ENCODE data around the gene ESPNL.

The ESPNL gene

DNA sequence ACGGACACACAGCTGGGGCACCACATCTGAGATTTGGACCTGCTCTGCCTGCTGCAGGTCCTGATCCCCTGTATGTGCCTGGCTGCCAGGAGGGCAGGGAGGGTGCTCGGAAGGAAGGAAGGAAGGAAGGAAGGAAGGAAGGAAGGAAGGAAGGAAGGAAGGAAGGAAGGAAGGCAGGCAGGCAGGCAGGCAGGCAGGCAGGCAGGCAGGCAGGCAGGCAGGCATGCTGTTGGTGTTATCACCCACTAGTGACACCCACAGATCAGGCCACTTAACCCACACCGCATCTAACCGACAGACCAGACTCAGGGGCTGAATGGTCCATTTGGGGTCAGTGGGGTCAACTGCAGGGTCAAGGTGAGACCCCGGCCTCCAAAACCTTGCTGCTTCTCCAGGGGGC is 44.1 kb downstream of the ESPNL start:
- DNase-seq = no peak

GRCh38 chr2:238145046-238145445 is 44.9 kb downstream of the ESPNL start:
- no peak for DNase-seq

DNA sequence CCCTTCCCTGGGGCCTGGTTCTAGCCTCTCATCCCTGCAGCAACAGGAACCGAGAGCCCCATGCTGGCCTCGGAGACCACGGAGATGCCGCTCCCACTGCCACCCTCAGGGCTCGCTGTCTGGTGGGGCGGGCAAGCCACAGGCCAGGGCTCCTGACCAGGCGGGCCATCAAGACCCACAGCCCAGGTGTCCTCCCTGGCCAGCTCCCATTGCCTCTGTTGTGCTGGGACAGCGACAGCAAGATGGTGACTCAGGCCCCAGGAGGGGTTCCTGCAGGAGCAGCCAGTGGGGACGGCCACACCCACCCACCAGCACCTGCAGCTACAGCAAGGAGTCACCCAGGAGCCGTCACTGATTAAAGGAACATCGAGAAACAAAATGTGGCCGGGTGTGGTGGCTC is 45.7 kb downstream of the ESPNL start:
- DNase-seq = no peak

DNA sequence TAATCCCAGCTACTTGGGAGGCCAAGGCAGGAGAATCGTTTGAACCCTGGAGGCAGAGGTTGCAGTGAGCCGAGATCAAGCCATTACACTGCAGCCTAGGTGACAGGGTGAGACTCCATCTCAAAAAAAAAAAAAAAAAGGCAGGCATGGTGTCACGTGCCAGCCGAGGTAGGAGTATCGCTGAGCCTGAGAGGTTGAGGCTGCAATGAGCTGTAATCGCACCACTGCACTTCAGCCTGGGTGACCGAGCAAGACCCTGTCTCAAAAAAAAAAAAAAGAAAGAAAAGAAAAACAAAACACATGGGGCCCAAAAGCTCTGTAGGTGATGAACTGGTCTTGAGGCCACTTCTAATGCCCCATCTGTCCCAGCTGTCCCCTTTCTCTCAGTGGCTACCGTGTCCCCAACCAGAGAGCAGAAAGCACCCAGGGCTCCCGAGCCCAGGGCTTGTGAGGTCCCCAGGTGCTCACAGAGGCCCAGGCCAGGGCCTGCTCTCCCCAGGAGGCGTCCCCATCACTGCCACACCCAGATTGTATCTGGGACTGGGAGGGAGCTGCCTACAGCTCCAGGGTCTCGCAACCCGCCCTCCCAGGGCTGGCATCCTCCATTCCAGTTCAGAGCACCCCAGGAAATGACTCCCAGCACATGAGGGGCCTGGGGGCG is 46.9 kb downstream of the ESPNL start:
- no peak for DNase-seq

- DNase-seq = no peak
Observed at GRCh38 chr2:238148981-238149380, 48.8 kb downstream of the ESPNL start.

- DNase-seq = no peak
Observed at GRCh38 chr2:238149841-238150572, 49.9 kb downstream of the ESPNL start.

DNA sequence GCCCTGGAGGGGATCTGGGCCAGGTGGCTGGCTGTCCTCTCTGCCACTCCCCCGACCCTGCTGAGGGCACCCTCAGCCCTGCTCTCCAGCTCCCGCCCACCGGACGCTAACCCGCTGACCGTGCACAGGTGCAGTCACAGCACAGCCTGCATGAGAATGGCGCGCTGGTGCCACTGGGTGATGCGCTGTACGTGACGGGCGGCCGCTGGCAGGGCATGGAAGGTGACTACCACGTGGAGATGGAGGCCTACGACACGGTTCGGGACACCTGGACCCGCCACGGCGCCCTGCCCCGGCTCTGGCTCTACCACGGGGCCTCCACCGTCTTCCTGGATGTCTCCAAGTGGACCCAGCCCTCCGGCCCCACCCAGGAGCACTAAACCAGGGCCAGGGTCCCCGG is 50.5 kb downstream of the ESPNL start:
- DNase-seq = no peak

DNA sequence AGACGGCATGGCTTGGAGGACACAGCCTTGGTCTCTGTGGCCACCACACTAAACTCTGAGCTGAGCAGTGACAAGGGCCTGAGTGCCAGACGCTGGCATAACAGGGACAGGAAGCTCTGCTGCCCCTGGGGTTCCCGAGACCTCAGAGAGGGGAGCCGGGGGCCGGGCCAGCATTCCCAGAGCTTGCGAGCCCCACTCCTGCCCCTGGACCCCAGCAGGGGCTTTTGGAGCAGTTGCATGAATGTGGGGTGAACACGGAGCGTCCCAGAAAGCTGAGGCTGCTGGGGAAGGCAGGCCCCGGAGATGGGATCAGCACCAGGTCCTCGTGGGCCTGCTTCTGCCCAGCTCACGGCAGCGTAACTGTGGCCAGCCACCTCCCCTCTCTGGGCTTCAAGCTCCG is 51.1 kb downstream of the ESPNL start:
- DNase-seq = no peak

- DNase-seq = no peak
Observed at GRCh38 chr2:238151628-238152235, 51.6 kb downstream of the ESPNL start.

- no peak for DNase-seq
Observed at GRCh38 chr2:238152771-238153688, 52.9 kb downstream of the ESPNL start.

DNA sequence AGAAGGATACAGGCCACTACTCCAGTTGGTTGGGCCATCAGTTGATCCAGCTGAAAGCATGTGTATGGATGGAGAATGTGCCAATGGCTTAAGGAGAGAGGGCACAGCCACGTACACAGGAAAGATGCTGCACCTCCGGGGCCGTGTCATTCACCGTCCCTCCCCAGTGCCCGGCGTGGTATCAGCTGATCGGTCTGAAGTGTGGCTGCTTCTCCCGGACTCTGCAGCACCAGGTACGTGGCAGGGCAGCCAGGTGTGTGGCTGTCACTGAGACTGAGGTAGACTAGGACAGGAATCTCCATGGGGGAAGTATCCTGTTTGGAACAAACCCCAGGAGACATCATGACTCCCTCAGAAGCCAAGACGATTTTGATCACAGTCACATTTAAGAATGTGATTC is 54.4 kb downstream of the ESPNL start:
- DNase-seq = no peak

DNA sequence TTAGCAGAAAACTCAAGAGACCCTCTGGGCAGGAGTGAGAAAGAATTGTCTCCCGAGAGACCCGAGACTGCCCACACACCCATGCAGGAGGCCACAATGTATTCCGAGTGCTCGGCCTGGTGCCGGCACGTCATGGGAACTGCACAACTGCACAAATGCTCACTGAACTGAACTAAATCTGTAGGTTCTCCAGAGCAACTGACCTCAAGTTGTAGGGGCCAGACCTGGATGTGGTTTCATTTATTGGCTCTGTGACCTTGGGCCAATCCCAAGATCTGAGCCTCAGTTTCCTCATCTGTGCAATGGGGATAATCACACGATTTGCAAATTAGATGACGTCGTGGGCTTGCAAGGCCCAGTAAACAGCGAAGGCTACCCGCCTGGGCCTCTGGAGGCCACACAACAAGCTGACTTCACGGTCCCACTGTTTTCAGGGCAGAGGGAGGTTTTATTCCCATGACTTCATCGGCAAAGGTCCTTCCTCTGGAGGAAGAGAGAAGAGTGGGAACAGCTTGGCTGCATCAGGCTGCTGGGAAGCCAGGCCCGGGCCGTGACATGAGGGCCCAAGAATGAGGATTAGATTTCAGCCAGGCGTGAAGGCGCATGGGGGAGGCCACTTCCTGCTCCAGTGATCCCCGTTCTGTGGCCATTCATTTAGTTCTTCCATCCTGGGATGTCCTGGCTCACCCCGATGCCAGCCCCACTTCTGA is 55.1 kb downstream of the ESPNL start:
- no peak for DNase-seq

- no peak for DNase-seq
Observed at GRCh38 chr2:238155761-238156694, 55.9 kb downstream of the ESPNL start.

DNA sequence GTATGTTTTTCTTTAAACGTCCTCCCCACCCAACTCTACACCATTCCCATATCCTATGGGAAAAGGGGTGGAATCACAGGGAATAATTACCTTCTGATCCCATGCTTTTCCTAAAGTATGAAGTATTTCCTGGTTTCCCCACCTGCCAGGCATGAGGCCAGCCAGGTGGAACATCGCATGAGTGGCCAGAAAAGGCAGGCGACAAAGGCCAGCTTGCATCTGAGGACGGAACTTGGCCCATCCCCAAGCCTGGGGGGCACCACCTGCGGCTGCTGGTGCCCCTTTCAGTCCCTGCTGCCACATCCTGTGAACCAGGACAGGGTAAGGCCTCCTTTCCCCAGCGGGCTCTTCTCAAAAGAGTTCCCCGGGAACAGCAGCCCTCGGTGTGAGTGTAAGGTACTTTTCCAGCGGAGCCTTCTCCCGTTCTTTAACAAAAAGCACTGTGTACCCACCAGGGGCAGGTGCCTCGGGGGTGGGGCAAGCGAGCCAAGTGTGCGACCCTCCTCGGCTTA is 57.4 kb downstream of the ESPNL start:
- no peak for DNase-seq

- no peak for DNase-seq
Observed at GRCh38 chr2:238158018-238158508, 57.9 kb downstream of the ESPNL start.

- peak; percentile 35 to 37 for DNase-seq
Observed at GRCh38 chr2:238158509-238159070, 58.5 kb downstream of the ESPNL start, which contains the start of gene ERFE. TSS of gene ERFE (plus strand) at chr2:238158970. CDS start at chr2:238159008, 38 bp downstream.

DNA sequence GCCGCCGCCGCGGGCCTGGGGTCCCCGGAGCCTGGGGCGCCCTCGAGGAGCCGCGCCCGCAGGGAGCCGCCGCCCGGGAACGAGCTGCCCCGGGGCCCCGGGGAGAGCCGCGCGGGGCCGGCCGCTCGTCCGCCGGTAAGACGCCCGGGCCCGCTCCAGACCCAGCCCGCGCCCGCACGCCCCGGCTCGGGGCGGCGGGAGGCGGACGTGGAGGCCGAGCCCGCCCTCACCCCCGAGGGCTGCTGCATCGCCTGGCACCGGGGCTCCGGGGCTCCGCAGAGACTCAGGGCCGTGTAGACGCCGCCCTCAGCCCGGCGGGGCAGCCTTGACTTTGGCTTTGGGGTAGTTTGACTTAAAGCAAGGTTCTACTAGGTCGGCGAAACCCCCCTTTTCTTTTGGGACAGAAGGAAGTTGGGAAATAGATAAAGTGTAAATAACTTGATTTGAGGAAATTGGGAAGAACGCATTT is 59.0 kb downstream of the ESPNL start:
- peak in 1 of 2 donors; percentile 16 for DNase-seq

DNA sequence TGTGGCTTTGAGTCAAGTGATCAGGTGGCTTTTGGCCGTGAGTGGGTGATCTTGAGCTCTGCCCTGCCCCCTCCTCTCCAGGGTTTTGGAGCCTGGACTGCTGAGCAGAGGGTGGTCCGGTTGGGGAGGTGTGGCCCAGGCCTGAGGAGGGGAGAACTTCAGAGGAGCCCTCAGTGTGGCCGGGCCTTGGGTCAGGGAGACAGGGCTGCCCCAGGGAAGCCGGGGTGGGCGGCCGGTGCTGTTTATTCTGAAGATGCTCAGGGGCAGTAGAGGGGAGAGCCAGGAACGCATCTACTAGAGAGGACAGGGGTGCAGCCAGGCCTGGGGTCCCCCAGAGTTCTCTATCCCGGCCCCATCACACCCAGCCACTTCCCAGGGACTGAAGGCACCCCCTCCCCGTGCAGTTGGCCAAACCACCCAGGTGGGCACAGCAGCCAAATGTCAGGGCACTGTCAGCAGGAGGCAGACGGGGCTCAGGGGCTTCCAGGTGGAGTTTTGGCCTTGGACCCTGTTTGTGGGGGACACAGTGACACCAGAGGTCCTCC is 59.6 kb downstream of the ESPNL start:
- no peak for DNase-seq

DNA sequence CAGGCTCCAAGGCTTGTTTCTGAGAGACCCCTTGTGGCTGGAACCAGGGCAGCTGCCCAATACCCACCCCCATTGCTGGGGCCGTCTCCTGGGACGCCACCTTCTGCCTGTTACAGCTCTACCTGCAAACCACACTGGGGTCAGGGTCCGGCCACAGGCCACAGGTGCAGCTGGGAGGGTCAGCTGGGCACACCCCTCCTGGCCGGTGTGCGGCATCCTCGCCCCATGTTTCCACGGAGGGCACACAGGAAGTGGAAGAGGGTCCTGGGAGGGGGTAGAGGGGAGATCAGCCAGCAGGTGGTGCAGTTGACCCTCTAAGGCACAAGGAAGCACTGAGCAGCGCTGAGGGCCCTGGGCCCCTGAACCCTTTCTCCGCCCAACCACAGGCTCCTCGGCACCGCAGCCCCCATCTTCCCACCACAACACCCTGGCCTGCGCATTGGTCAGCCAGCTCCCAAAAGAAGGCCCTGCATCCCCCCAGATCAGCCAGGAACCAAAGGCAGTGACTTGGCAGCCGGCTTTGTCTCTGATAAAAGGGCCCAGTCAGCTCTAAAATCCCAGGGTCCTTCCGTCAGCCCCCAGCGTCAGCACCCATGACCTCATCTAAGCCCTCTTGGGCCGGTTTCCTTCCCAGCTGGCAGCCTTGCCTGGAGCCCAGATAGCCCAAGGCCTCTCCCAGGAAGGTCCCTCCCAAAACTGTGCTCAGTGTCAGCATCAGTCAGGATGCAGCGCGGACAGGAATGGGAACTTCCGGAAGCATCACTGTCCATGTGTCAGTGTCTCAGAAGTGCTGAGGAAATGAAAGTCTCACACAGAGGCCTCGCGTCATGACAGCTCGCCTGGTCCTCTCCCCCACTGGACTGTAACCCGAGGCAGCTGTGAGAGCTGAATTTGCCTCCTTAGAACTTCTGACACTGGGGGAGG is 60.3 kb downstream of the ESPNL start:
- DNase-seq = no peak

Measured in activated CD4-positive, alpha-beta T cell treated with anti-CD3 and anti-CD28 coated beads for 4 hours (primary cell).